GM21390 (cell line): Measurements from ENCODE around the gene LILRA2.
"Not testable (repeated sequence)": the region's sequence is repeated elsewhere in the genome, so short reads cannot be mapped to it uniquely, and the experiment has no call there.

Experiments used
- ATAC-seq: cut with Tn5 transposase; IDR thresholded peaks from one replicate; pipeline ENCODE4 v1.9.1; 2021; ENCODE audit not compliant: unreplicated experiment

Gene LILRA2

GRCh38 chr19:54608792-54609191, 35.2 kb downstream of the LILRA2 start:
- ATAC-seq = no peak

- no peak for ATAC-seq
Measured at GRCh38 chr19:54609356-54609791, 35.8 kb downstream of the LILRA2 start.

DNA sequence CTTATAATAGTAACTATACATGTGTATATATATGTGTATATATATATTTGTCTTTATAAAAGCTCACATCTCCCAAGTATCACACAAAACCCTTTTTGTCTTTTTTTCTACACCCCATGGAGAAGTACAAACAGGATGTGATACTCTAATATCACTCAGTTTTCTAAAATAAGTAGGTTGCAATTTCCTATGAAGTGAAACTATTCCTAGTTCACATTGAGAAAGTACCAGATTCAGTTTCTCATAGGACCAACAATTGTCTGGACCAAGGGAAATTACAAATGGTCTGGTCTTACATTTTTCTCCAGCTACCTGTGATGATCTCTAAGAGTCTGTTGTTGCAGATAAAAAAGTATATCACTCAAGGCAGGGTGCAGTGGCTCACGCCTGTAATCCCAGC, 38.8 kb downstream of the LILRA2 start:
- ATAC-seq = no peak

DNA sequence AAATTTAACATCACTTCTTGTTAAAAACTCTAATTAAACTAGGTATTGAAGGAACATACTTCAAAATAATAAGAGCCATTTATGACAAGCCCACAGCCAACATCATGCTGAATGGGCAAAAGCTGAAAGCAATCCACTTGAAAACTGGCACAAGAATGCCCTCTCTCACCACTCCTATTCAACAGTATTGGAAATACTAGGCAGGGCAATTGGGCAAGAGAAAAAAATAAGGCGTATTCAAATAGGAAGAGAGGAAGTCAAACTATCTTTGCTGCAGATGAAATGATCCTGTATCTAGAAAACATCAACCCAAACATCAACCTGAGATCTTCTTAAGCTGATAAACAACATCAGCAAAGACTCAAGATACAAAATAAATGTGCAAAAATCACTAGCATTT, 41.1 kb downstream of the LILRA2 start:
- no peak for ATAC-seq

- ATAC-seq = peak; percentile 16
Measured at GRCh38 chr19:54616057-54616456, 42.5 kb downstream of the LILRA2 start.

- ATAC-seq = peak; percentile 80
Measured at GRCh38 chr19:54616821-54617560, 43.4 kb downstream of the LILRA2 start.

DNA sequence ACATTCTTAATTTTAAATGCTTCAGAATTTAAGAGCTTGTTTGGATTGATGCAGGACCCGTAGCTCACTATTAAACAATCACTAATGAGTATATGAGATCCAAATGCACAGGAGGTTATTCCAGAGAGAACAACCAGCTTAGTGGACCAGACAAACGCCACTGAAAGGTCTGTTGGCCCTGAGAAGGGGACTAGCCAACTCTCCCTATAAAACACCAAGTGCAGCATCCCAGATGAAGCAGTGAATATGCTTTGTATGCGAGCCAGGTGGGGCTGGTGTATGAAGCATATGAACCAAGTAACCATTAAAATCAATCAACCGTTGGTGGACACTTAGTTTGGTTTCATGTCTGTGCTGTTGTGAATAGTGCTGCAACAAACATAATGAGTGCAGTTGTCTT, 46.9 kb downstream of the LILRA2 start:
- no peak for ATAC-seq

DNA sequence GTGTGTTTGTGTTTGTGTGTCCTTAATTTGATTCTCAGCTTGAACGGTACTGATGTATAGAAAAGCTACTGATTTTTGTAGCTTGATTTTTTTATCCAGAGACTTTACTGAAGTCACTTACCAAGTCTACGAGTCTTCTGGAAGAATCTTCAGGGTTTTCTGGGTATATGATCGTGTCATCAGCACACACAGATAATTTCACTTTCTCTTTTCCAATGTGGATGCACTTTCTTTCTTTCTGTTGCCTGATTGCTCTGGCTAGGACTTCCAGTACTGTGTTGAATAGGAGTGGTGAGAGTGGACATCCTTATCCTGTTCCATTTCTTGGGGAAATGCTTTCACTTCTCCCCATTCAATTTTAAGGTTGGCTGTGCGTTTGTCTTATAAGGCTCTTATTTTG, 48.8 kb downstream of the LILRA2 start:
- no peak for ATAC-seq

DNA sequence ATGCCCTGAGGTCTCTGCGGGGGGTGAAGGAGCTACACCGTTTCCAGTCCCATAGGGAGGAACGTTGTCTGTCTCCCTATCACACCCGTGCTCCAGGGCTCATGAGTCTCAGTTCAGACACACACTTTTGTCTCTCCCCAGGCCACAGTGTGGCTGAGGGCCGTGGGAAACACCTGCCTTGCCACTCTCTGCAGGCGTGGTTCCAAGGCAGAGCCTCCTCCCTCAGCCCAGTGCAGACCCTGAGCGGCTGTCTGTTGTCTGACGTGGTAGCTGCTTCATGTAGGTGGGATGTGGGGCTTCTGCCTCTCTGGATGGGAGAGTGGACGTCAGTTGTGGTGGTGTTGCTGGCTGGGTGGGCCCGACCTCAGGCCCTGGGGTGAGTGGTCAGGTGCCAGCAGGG, 50.6 kb downstream of the LILRA2 start:
- ATAC-seq = not testable (repeated sequence)

DNA sequence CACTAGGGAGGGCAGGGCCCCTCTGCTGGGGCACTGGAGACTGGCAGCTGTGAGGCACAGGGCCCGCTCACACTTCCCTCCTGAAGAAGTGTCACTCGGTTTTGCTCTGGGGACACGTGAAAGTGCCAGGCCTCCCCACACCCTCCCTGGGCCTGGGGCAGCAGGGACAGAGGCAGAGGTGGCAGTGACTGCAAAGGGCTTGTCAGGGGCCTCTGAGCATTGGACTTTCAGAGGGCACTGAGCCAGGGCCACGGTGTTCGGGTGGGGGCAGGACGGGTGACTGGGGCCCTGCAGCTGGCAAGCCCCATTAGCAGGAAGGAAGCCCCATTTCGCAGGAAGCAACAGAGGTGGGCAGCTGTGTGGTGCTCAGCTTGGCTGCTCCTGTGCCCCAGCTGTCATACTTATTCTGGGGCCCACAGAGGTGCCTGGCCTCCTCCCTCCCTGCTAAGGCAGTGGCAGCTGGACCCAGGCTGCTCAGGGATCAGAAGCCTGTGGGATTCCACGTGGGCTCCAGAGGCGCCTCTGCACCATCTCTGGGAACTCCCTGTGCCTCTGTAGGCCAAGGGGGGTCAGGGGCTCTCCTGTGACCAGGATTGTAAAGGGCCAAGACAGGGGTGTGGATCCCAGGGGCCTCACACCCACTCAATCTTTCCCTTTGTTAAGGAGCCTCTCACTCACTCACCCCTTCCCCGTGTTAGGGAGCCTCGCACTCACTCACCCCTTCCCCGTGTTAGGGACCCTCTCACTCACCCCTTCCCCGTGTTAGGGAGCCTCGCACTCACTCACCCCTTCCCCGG, 51.5 kb downstream of the LILRA2 start:
- ATAC-seq = not testable (repeated sequence)

- no peak for ATAC-seq
Measured at GRCh38 chr19:54626757-54627156, 53.2 kb downstream of the LILRA2 start.

- not testable (repeated sequence) for ATAC-seq
Measured at GRCh38 chr19:54627912-54628311, 54.3 kb downstream of the LILRA2 start.

DNA sequence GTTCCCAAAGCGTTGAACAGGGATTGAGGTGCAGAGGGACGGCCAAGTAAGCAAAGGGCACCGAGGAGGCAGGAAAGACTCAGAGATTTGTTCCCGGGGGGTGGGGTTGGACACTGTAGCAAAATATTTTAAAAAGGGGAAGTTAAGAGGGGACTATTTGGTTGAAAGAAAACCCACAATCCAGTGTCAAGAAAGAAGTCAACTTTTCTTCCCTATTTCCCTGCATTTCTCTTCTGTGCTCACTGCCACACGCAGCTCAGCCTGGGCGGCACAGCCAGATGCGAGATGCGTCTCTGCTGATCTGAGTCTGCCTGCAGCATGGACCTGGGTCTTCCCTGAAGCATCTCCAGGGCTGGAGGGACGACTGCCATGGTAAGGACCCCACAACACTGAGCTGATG, 56.7 kb downstream of the LILRA2 start, which contains the start of gene LILRB1:
Gene LILRB1, plus strand, starts transcription at position 223 of the 400 bp plus-strand sequence. CDS start 590 bp downstream, outside the sequence.
- ATAC-seq = not testable (repeated sequence)

DNA sequence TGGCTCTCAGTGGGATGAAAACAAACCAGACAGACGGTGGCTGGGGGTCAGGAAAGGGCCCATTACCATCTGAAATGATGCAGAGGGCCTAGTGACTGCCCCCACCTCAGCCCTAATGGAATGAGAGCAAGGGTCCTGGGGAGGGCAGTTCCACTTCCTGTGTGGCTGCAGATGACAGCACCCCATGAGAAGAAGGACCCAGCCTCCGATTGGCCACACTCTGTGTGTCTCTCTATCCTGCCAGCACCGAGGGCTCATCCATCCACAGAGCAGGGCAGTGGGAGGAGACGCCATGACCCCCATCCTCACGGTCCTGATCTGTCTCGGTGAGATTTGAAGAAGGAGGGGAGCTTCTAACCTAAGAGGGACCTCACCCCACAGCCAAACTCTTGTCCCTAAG, 57.2 kb downstream of the LILRA2 start:
- no peak for ATAC-seq

DNA sequence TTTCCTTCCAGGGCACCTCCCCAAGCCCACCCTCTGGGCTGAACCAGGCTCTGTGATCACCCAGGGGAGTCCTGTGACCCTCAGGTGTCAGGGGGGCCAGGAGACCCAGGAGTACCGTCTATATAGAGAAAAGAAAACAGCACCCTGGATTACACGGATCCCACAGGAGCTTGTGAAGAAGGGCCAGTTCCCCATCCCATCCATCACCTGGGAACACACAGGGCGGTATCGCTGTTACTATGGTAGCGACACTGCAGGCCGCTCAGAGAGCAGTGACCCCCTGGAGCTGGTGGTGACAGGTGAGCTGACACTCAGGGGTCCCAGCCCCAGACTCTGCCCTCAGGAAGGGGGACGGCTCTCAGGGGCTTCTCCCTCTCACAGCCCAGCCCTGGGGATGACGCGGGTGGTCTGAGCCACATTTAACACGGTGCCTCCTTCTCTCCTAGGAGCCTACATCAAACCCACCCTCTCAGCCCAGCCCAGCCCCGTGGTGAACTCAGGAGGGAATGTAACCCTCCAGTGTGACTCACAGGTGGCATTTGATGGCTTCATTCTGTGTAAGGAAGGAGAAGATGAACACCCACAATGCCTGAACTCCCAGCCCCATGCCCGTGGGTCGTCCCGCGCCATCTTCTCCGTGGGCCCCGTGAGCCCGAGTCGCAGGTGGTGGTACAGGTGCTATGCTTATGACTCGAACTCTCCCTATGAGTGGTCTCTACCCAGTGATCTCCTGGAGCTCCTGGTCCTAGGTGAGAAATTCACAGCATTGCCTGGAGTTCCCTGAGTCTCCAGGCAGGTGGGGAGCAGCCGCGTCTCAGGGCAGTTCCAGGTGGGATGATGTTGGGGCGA, 58.1 kb downstream of the LILRA2 start:
- ATAC-seq = not testable (repeated sequence)

DNA sequence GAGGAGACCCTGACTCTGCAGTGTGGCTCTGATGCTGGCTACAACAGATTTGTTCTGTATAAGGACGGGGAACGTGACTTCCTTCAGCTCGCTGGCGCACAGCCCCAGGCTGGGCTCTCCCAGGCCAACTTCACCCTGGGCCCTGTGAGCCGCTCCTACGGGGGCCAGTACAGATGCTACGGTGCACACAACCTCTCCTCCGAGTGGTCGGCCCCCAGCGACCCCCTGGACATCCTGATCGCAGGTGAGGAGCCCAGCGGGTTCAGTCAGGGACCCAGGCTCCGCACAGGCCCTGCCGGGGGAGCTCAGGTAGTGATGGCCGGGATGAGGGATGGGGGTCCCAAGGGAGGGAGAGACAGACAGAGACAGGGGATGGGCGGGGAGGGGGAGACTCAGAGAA, 58.9 kb downstream of the LILRA2 start:
- ATAC-seq = not testable (repeated sequence)

DNA sequence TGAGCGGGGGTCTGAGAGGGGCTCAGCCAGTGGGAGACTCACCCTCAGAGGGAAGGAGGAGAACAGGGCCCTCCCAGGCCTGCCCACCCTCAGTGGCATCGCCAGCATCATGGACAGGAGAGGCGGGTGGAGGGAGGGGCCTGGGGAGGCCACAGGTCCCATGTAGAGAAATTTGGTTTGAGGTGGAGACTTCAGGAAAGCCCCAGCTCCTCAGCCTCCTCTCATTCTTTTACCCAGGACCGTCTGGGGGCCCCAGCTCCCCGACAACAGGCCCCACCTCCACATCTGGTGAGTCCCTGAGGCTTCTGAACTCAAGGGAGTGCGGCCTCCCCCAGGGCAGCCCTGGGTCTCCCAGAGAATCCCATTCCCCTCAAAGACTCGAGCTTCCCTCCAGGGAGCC, 59.8 kb downstream of the LILRA2 start:
- ATAC-seq = no peak

DNA sequence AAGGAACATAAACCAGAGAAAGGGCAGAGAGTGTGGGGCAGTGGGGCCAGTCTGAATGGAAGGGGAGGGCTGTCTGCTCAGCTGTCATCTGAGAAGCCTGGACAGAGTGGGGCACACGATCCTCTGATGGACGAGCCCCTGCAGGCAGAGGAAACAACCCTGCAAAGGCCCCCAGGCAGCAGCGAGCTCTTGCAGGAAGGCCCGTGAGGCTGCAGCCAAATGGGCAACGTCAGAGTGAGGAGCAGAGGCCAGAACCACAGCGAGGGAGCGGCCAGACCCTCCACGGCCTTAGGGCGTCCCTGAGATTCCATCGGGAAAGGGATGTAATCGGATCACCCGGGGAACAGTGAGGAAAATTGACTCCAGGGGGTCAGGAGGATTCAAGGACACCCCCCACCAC, 62.5 kb downstream of the LILRA2 start:
- not testable (repeated sequence) for ATAC-seq

DNA sequence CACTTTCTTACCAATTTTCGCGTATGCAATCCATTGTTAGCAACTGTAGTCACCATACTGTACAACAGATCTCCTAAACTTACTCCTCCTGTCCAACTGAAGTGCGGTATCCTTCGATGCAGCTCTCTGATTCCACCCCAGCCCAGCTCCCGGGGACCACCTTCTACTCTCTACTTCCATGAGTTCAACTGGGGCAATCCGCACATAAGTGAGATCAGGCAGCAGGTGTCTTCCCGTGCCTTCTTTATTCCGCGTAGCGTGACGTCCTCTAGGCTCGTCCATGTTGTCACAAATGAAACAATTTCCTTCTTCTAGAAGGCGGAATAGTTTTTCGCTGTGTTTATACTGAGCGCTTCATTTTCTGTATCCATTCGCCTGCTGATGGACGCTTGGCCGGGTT, 65.1 kb downstream of the LILRA2 start:
- ATAC-seq = no peak
